ENCODE measurements around the gene EFCAB14.
"Not testable (repeated sequence)": the region's sequence is repeated elsewhere in the genome, so short reads cannot be mapped to it uniquely, and the experiment has no call there.

DNA sequence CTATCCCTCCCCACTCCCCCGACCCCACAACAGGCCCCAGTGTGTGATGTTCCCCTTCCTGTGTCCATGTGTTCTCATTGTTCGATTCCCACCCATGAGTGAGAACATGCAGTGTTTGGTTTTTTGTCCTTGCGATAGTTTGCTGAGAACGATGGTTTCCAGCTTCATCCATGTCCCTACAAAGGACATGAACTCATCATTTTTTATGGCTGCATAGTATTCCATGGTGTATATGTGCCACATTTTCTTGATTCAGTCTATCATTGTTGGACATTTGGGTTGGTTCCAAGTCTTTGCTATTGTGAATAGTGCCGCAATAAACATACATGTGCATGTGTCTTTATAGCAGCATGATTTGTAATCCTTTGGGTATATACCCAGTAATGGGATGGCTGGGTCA is 56.0 kb downstream of the EFCAB14 start:
- TF ChIP-seq, protein P1, sequence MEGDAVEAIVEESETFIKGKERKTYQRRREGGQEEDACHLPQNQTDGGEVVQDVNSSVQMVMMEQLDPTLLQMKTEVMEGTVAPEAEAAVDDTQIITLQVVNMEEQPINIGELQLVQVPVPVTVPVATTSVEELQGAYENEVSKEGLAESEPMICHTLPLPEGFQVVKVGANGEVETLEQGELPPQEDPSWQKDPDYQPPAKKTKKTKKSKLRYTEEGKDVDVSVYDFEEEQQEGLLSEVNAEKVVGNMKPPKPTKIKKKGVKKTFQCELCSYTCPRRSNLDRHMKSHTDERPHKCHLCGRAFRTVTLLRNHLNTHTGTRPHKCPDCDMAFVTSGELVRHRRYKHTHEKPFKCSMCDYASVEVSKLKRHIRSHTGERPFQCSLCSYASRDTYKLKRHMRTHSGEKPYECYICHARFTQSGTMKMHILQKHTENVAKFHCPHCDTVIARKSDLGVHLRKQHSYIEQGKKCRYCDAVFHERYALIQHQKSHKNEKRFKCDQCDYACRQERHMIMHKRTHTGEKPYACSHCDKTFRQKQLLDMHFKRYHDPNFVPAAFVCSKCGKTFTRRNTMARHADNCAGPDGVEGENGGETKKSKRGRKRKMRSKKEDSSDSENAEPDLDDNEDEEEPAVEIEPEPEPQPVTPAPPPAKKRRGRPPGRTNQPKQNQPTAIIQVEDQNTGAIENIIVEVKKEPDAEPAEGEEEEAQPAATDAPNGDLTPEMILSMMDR (IDR thresholded peaks at IDR 0.05): not testable (repeated sequence)
- TF ChIP-seq, protein P2, sequence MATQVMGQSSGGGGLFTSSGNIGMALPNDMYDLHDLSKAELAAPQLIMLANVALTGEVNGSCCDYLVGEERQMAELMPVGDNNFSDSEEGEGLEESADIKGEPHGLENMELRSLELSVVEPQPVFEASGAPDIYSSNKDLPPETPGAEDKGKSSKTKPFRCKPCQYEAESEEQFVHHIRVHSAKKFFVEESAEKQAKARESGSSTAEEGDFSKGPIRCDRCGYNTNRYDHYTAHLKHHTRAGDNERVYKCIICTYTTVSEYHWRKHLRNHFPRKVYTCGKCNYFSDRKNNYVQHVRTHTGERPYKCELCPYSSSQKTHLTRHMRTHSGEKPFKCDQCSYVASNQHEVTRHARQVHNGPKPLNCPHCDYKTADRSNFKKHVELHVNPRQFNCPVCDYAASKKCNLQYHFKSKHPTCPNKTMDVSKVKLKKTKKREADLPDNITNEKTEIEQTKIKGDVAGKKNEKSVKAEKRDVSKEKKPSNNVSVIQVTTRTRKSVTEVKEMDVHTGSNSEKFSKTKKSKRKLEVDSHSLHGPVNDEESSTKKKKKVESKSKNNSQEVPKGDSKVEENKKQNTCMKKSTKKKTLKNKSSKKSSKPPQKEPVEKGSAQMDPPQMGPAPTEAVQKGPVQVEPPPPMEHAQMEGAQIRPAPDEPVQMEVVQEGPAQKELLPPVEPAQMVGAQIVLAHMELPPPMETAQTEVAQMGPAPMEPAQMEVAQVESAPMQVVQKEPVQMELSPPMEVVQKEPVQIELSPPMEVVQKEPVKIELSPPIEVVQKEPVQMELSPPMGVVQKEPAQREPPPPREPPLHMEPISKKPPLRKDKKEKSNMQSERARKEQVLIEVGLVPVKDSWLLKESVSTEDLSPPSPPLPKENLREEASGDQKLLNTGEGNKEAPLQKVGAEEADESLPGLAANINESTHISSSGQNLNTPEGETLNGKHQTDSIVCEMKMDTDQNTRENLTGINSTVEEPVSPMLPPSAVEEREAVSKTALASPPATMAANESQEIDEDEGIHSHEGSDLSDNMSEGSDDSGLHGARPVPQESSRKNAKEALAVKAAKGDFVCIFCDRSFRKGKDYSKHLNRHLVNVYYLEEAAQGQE (IDR thresholded peaks at IDR 0.05; ENCODE audit: insufficient read depth in 1 of 2, low read depth in 2 of 2, low read length in 1 of 2): not testable (repeated sequence)
- TF ChIP-seq POLR2AphosphoS5, TCF7L2 (IDR thresholded peaks at IDR 0.05; ENCODE audit: low read depth, low read length): not testable (repeated sequence)

Measured in Panc1 (cell line).